HG03108 (cell line): ENCODE data around the gene METTL8.

ENCODE experiments used
- ATAC-seq: cut with Tn5 transposase; IDR thresholded peaks from one replicate; pipeline ENCODE4 v1.9.1; 2021; ENCODE audit warnings: moderate library complexity; ENCODE audit not compliant: unreplicated experiment

METTL8 gene

GRCh38 chr2:171267855-171268629 is 165.7 kb downstream of the METTL8 start:
- ATAC-seq: no peak
